Activated CD4-positive, alpha-beta memory T cell treated with anti-CD3 and anti-CD28 coated beads, Interleukin-2, amount 10 ng/mL, durations not matched to agents 7 days and 5 days (primary cell): ENCODE results near the gene CLEC14A. TPM values are rescaled to one million over a fixed set of nuclear protein-coding genes. Genes with fewer than 3 reads are reported as not detected.

Experiments
- CTCF ChIA-PET: fragments of 350-600 bp; sonication (Branson Sonifier 250); formaldehyde crosslinking; loops from one replicate; lab custom pipeline; 2021; ENCODE audit warnings: antibody characterized with exemption, inconsistent platforms; lab: Charles Lee
- POLR2A ChIA-PET: fragments of 350-600 bp; sonication (Branson Sonifier 250); formaldehyde crosslinking; loops from one replicate; lab custom pipeline; 2021; ENCODE audit warnings: antibody characterized with exemption; lab: Charles Lee
- DNase-seq: peaks from one replicate; pipeline ENCODE4 v3.0.0-alpha.2; 2020
- H3K27ac Mint-ChIP-seq: one replicate; pipeline ENCODE4 v1.8.0; 2021; ENCODE audit warnings: mild to moderate bottlenecking, mixed read lengths
- H3K27me3 Mint-ChIP-seq: one replicate; pipeline ENCODE4 v1.8.0; 2021; ENCODE audit warnings: mixed read lengths
- H3K36me3 Mint-ChIP-seq: one replicate; pipeline ENCODE4 v1.8.0; 2021; ENCODE audit warnings: low read depth, mixed read lengths
- H3K4me1 Mint-ChIP-seq: one replicate; pipeline ENCODE4 v1.8.0; 2021; ENCODE audit warnings: mixed read lengths
- H3K4me3 Mint-ChIP-seq: one replicate; pipeline ENCODE4 v1.8.0; 2021; ENCODE audit warnings: mild to moderate bottlenecking, mixed read lengths
- H3K9me3 Mint-ChIP-seq: one replicate; pipeline ENCODE4 v1.8.0; 2021; ENCODE audit warnings: mixed read lengths
- total RNA-seq, 2 experiments: library from RNA; stranded (reverse); gene quantifications; one replicate each; pipeline ENCODE4 v1.2.3, GENCODE V29; 2021

The CLEC14A gene
- total RNA-seq, 2 experiments from 2014 or later, result not detected

DNA sequence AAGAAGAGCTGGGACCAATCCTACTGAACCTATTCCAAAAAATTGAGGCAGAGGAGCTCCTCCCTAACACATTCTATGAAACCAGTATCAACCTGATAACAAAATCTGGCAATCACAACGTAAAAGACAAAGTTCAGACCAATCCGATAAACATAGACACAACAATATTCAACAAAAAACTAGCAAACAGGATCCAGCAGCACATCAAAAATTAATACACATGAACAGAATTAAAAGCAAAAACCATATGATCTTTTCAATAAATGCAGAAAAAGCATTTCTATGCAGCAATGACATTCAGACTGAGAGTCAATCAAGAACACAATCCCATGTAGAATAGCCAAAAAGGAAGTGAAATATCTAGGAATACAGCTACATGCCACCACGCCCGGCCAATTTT, 7.0 kb upstream of the CLEC14A start:
- no peak overlapping the region for H3K4me3 Mint-ChIP-seq
- CTCF ChIA-PET, result no interaction called here
- H3K27me3 Mint-ChIP-seq, result peaks cover 20% of the 10 kb centered on the region
- no peak overlapping the region for H3K27ac Mint-ChIP-seq
- no peak for DNase-seq
- no peaks in the 10 kb centered on the region for H3K4me1 Mint-ChIP-seq
- H3K9me3 Mint-ChIP-seq, result no peaks in the 10 kb centered on the region
- no peaks in the 10 kb centered on the region for H3K36me3 Mint-ChIP-seq
- POLR2A ChIA-PET, result no interaction called here

DNA sequence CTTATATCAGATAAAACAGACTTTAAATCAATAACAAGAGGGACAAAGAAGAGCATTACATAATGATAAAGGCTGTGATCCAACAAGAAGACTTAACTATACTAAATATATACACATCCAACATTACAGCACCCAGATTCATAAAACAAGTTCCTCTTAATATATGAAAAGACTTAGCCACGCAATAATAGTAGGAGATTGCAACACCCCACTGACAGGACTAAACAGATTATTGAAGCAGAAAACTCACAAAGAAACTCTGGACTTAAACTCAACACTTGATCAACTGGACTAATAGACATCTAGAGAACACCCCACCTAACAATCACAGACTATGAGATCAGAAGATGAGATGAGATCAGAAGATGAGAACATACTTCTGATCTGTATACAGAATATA, 5.7 kb upstream of the CLEC14A start:
- H3K36me3 Mint-ChIP-seq, result no peaks in the 10 kb centered on the region
- H3K9me3 Mint-ChIP-seq, result no peaks in the 10 kb centered on the region
- H3K4me3 Mint-ChIP-seq, result no peak overlapping the region
- ChIA-PET POLR2A (no interaction called here), CTCF (no interaction called here)
- peaks cover 28% of the 10 kb centered on the region for H3K27me3 Mint-ChIP-seq
- no peak overlapping the region for H3K27ac Mint-ChIP-seq
- DNase-seq, result no peak
- H3K4me1 Mint-ChIP-seq, result peaks cover 2% of the 10 kb centered on the region

DNA sequence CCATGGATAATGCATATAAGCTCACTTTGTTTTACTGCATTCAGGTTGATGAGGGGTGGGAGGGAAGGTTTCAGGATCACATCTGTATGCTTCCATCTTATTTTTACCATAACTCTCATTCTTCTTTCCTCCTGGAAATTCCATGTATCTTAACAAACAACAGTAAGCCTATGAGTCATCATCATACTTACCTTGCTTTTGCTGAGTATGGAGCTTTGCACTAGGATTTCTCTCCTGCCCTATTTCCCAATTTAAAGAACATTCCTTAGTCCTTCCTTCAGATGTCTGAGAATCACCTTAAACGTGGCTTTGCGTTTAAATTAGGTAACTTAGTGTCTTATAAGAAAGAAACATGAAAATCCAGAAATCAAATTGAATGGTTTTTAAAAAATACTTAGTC, 1.6 kb upstream of the CLEC14A start:
- Mint-ChIP-seq H3K27ac (no peak overlapping the region), H3K4me1 (peaks cover 14% of the 10 kb centered on the region), H3K27me3 (peaks cover 51% of the 10 kb centered on the region), H3K36me3 (no peaks in the 10 kb centered on the region), H3K9me3 (no peaks in the 10 kb centered on the region), H3K4me3 (no peak overlapping the region)
- DNase-seq, result no peak
- CTCF ChIA-PET, result no interaction called here
- POLR2A ChIA-PET, result no interaction called here

DNA sequence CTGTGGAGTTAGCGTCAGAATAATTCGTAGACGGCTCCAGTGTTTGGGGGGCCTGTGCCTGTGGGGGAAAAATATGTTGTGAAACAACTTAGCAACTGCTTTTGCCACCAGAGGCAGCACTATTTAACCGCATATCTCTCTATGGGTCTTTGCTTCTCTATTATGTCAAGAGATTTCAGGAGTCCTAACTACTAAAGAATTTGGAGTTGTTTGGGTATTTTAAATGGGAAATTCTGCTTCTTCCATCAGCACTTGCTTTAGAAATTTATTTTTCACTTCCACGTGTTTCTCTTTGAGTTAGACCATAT, 594 bp upstream of the CLEC14A start:
- ChIA-PET POLR2A (no interaction called here), CTCF (no interaction called here)
- Mint-ChIP-seq H3K4me1 (peaks cover 14% of the 10 kb centered on the region), H3K27ac (no peak overlapping the region), H3K36me3 (no peaks in the 10 kb centered on the region), H3K9me3 (no peaks in the 10 kb centered on the region), H3K27me3 (peaks cover 50% of the 10 kb centered on the region), H3K4me3 (no peak overlapping the region)
- no peak for DNase-seq

DNA sequence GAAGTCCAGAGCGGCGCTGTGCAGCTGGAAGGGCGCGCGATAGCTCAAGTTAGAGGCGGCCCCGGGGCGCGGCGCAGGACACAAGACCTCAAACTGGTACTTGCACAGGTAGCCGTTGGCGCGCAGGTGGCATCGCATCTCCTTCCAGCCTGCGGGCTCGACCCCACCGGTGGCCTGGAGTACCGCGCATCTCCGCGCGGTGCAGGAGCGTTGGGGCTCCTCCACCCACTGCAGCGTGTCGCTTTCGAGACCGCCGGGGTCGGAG, 553 bp downstream of the CLEC14A start:
- Mint-ChIP-seq H3K9me3 (no peaks in the 10 kb centered on the region), H3K27me3 (peaks cover 49% of the 10 kb centered on the region), H3K4me3 (no peak overlapping the region), H3K4me1 (peaks cover 14% of the 10 kb centered on the region), H3K36me3 (no peaks in the 10 kb centered on the region), H3K27ac (no peak overlapping the region)
- CTCF ChIA-PET, result no interaction called here
- no peak for DNase-seq
- POLR2A ChIA-PET, result no interaction called here

DNA sequence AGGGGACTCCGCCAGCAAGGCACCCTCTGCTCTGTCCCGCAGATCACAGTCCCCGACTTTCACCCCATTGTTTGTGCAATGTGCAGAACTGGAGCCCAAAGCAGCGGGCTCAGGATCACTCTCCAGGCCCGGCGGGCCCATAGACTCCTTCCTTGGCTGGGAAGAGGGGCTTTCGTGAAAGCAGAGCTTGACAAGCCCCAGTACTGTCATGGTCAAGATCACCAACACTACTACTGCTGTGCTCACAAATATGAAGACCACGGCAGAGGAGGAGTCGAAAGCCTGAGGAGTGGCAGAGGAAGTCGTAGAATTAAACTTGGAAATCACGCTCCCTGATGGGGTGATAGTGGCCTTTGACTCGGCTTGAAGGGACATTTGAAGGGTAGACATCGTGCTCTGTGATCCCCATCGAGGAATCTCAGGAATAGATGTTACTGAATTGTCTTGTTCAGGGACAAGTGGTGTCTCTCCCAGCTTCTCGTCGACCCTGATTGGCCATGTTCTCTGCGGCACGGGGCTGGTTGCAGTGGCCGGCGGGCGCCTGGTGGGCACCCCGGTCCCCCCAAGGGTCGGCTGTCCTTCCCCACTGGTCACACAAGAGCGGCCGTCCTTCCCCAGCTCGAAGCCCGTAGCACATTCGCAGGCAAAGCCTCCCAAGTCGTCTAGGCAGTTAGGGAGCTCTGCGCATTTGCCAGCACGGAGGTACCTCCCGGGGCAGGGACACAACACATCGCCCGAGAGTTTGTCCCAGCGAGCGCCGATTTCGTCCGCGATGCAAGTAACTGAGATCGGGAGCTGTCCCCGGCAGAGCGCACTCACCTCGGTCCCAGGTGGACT, 1.1 kb downstream of the CLEC14A start:
- no peak for DNase-seq
- ChIA-PET POLR2A (no interaction called here), CTCF (no interaction called here)
- Mint-ChIP-seq H3K27ac (no peak overlapping the region), H3K4me3 (no peak overlapping the region), H3K9me3 (no peaks in the 10 kb centered on the region), H3K27me3 (peaks cover 44% of the 10 kb centered on the region), H3K4me1 (peaks cover 14% of the 10 kb centered on the region), H3K36me3 (no peaks in the 10 kb centered on the region)

DNA sequence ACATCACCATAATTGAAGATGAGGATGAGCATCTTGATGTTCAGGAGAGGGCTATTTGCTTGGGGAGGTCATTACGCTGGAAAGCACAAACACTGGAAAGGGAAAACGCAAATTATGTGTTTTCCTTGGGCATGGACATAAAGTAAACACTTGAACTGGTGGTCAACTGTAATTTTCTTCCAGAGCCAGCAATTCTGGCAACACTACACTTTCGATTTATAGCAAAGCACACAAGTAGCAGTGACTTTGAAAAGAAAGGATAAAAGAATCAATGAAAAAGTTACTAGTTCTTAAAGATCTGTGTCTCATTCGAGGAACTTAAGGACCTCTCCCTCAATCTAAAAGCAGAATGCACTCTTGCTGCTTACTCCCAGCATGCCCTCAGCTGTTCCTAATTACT, 2.2 kb downstream of the CLEC14A start:
- POLR2A ChIA-PET, result no interaction called here
- H3K4me3 Mint-ChIP-seq, result no peak overlapping the region
- CTCF ChIA-PET, result no interaction called here
- DNase-seq, result no peak
- no peak overlapping the region for H3K27ac Mint-ChIP-seq
- peaks cover 44% of the 10 kb centered on the region for H3K27me3 Mint-ChIP-seq
- no peaks in the 10 kb centered on the region for H3K36me3 Mint-ChIP-seq
- H3K9me3 Mint-ChIP-seq, result no peaks in the 10 kb centered on the region
- H3K4me1 Mint-ChIP-seq, result peaks cover 14% of the 10 kb centered on the region

DNA sequence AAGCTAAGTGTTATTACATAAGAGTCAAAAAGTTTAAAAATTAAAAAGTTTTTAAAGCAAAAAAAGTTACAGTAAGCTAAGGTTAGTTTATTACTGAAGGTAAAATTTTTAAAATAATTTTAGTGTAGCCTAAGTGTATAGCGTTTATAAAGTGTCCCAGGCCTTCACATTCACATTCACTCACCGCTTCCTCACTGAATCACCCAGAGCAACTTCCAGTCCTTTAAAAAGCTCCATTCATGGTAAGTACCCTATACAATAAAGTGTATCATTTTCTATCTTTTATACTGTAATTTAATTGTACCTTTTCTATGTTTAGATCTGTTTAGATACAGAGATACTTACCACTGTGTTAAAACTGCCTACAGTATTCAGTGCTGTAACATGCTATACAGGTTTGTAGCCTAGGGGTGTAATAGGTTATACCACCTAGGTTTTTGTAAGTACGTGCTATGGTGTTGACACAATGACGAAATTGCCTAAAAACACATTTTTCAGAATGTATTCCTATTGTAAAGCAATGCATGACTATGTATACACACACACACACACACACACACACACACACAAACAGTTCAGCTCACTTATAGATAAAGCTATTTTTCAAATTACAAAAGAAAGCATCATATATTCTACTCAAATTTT, 3.7 kb downstream of the CLEC14A start:
- POLR2A ChIA-PET, result no interaction called here
- no peak for DNase-seq
- no peaks in the 10 kb centered on the region for H3K9me3 Mint-ChIP-seq
- no peaks in the 10 kb centered on the region for H3K36me3 Mint-ChIP-seq
- H3K4me3 Mint-ChIP-seq, result no peak overlapping the region
- H3K27me3 Mint-ChIP-seq, result peaks cover 38% of the 10 kb centered on the region
- CTCF ChIA-PET, result no interaction called here
- peaks cover 14% of the 10 kb centered on the region for H3K4me1 Mint-ChIP-seq
- no peak overlapping the region for H3K27ac Mint-ChIP-seq

DNA sequence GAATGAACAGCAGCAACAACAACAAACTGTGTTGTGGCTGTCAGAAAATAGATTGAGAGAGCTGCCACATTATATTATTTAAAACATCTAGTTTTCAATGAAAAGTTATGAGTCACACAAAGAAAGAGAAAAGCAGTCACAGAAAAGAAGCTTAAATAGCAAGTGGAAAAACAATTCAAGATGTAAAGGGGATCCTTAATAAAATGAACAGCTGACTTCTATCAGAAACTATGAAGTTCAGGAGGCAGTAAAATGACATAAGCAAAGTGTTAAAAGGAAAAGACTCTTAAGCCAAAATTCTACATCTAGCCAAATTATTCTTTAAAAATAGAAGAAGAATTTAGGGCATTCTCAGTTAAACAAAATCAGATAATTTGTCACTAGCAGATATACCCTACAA, 5.6 kb downstream of the CLEC14A start:
- Mint-ChIP-seq H3K4me3 (no peak overlapping the region), H3K9me3 (no peaks in the 10 kb centered on the region), H3K27me3 (peaks cover 28% of the 10 kb centered on the region), H3K27ac (no peak overlapping the region), H3K36me3 (no peaks in the 10 kb centered on the region), H3K4me1 (peaks cover 5% of the 10 kb centered on the region)
- POLR2A ChIA-PET, result no interaction called here
- no peak for DNase-seq
- CTCF ChIA-PET, result no interaction called here

DNA sequence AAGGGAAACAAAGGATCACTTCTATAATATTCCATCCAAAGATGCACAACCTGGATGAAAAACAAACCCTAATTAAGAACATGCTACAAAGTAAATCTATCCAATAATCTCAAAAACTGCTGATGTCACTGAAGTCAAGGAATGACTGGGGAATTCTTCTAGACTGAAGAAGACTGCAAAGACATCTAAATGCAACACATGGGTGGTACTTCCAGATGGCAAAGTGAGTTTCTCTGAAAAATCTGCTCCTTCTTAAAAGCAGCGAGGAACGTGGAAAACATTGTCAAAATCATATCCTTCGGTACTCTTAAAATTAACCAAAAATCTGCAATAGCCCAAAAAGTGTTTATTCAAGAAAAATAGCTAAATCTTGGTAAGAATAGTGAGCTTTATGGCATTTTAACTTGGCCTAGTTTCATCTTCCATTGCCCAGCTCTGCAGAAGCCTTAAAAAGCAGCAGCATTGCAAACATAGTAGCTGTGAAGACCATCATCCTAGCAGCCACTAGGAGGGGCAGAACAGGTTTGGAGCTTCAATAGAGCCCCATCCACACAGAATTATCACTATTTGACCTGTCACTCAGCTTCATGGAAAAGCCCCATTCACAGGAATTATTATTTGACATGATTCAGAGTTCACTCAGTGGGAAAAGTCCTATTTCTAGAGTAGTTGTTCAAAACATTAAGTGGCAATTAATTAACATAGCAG, 7.4 kb downstream of the CLEC14A start:
- no peak overlapping the region for H3K27ac Mint-ChIP-seq
- no peaks in the 10 kb centered on the region for H3K9me3 Mint-ChIP-seq
- ChIA-PET POLR2A (no interaction called here), CTCF (no interaction called here)
- no peak for DNase-seq
- no peaks in the 10 kb centered on the region for H3K4me1 Mint-ChIP-seq
- no peak overlapping the region for H3K4me3 Mint-ChIP-seq
- H3K27me3 Mint-ChIP-seq, result peaks cover 12% of the 10 kb centered on the region
- no peaks in the 10 kb centered on the region for H3K36me3 Mint-ChIP-seq

DNA sequence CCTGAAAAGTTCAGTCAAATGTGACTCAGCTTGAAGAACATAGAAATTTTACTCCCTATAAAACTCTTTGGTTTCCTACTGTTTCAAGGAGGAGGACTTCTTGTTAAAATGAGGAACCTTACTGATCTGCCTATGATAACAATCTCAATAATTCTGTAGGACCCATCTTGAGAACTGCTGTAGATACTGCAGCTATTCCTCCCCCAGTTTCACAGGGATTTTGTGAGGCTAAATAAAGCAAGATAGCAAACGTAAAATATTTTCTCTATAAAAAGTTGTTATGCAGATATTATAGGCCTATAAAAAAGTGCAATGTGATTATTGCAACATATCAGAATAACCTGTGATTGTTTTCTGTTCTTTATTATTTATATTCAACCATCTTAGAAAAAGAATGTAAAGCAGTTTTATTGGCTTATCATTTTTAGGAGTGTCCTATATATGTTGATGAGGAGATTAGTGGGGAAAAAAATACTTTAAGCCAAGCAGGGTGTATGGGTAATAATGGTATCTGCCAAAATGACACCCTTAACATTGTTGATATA, 12.1 kb downstream of the CLEC14A start:
- Mint-ChIP-seq H3K4me1 (no peaks in the 10 kb centered on the region), H3K27ac (no peak overlapping the region), H3K27me3 (peaks cover 7% of the 10 kb centered on the region), H3K4me3 (no peak overlapping the region), H3K9me3 (no peaks in the 10 kb centered on the region), H3K36me3 (no peaks in the 10 kb centered on the region)
- CTCF ChIA-PET, result no interaction called here
- POLR2A ChIA-PET, result no interaction called here
- no peak for DNase-seq

DNA sequence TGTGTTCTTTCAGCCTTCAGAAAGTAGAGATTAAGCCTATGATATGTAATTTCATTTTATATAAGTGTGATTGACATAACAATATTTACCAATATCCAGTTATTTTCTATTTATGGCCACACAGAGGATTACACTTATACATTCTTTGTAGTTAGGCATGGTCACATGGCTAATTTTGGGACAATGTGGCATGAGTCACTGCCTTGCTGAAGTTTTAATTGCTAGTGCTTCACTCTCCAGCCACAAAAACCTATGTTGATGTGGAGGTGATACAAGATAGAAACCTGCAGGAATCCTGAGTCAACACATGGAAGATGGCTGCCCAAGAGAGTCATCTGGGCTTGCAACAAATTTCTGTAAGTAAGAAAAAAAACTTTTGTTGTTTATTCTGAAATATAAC, 17.0 kb downstream of the CLEC14A start:
- no peaks in the 10 kb centered on the region for H3K4me1 Mint-ChIP-seq
- no peak overlapping the region for H3K4me3 Mint-ChIP-seq
- H3K9me3 Mint-ChIP-seq, result no peaks in the 10 kb centered on the region
- H3K27me3 Mint-ChIP-seq, result peaks cover 8% of the 10 kb centered on the region
- DNase-seq, result no peak
- H3K27ac Mint-ChIP-seq, result no peak overlapping the region
- CTCF ChIA-PET, result no interaction called here
- POLR2A ChIA-PET, result no interaction called here
- H3K36me3 Mint-ChIP-seq, result no peaks in the 10 kb centered on the region

DNA sequence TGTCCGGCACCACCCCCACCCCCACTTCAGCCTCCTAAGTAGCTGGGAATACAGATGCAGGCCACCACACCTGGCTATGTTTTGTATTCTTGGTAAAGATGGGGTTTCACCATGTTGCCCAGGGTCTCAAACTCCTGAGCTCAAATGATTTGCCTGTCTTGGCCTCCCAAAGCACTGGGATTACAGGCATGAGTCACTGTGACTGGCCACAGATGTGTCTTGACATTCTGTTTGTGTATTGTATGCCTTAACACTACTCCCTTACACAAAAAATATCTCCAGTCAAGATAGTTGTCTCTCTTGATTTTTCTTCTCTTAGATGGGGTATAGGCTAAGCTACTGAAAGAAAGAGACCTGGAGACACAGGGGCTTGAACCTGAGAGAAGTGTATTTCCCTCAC, 17.6 kb downstream of the CLEC14A start:
- no peak overlapping the region for H3K4me3 Mint-ChIP-seq
- no peaks in the 10 kb centered on the region for H3K4me1 Mint-ChIP-seq

More for the DNA sequence above, 17.6 kb downstream of the CLEC14A start:
- Mint-ChIP-seq H3K27me3 (peaks cover 8% of the 10 kb centered on the region), H3K36me3 (no peaks in the 10 kb centered on the region), H3K9me3 (no peaks in the 10 kb centered on the region), H3K27ac (no peak overlapping the region)
- DNase-seq, result no peak
- ChIA-PET POLR2A (no interaction called here), CTCF (no interaction called here)
